Measurements from ENCODE around the gene UNC119B. TPM values are rescaled to one million over a fixed set of nuclear protein-coding genes. Genes with fewer than 3 reads are reported as not detected.

UNC119B gene
- total and polyA plus RNA-seq, 2 experiments from 2014 or later, result 9.9 to 51.3 TPM

DNA sequence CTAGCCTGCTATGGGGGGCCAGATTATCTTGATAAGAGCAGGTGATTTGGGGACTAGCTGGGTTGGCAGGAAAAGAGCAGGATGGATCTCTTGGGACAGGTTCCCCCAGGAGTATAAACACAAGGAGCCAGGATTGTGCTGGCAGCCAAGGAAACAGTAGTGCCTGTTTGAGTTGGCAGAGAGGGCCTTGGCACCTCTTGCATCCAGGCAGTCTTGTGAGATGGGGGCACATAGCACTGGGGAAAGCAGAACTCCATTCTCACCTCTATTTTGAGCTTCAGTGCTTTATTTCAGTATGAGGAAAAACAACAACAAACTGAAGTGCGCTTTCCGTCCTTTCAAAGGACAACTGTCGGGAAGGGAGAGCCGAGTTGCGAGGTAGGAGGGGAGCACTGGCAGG, 9.4 kb upstream of the UNC119B start:
- Mint-ChIP-seq H3K4me1 (no peaks in the 10 kb centered on the region), H3K4me3 (no peak overlapping the region), H3K36me3 (ENCODE audit: low read depth) (peaks cover 63% of the 10 kb centered on the region), H3K27me3 (ENCODE audit: insufficient read depth, low read depth, poor library complexity) (peaks cover 3% of the 10 kb centered on the region), H3K9me3 (no peaks in the 10 kb centered on the region), H3K27ac (peak overlapping the region; percentile 33; the same call in 1 of the 2 replicates)
- Histone ChIP-seq H3K4me2 (no peak overlapping the region), H4K20me1 (replicated peaks; ENCODE audit: insufficient read depth) (peaks cover 28% of the 10 kb centered on the region), H3K79me2 (replicated peaks; ENCODE audit: insufficient read depth) (peaks cover 21% of the 10 kb centered on the region), H3F3A (replicated peaks; ENCODE audit: low read depth) (0 out of 2 replicates have a peak, but pooled peaks cover 5% of the 10 kb centered on the region), H3K4me1 (ENCODE audit: insufficient read depth) (no peaks in the 10 kb centered on the region), H3K36me3 (ENCODE audit: insufficient read depth) (peaks cover 40% of the 10 kb centered on the region), H3K27ac (ENCODE audit: low read depth) (no peak overlapping the region), H2AFZ (no peak overlapping the region), H3K4me3 (no peak overlapping the region), H3K9me2 (ENCODE audit: insufficient read depth) (no peaks in the 10 kb centered on the region), H3K27me3 (ENCODE audit: insufficient read depth) (no peaks in the 10 kb centered on the region)
- no peak for TF ChIP-seq STAT1 (IDR thresholded peaks at IDR 0.05; ENCODE audit: unreplicated experiment)
- TF ChIP-seq EZH2phosphoT487 (IDR thresholded peaks at IDR 0.05; ENCODE audit: unreplicated experiment), result no peak
- TF ChIP-seq, protein P1, sequence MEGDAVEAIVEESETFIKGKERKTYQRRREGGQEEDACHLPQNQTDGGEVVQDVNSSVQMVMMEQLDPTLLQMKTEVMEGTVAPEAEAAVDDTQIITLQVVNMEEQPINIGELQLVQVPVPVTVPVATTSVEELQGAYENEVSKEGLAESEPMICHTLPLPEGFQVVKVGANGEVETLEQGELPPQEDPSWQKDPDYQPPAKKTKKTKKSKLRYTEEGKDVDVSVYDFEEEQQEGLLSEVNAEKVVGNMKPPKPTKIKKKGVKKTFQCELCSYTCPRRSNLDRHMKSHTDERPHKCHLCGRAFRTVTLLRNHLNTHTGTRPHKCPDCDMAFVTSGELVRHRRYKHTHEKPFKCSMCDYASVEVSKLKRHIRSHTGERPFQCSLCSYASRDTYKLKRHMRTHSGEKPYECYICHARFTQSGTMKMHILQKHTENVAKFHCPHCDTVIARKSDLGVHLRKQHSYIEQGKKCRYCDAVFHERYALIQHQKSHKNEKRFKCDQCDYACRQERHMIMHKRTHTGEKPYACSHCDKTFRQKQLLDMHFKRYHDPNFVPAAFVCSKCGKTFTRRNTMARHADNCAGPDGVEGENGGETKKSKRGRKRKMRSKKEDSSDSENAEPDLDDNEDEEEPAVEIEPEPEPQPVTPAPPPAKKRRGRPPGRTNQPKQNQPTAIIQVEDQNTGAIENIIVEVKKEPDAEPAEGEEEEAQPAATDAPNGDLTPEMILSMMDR (conservative IDR thresholded peaks at IDR 0.05; ENCODE audit: low read depth in 2 of 2), result no peak
- TF ChIP-seq, protein P2, sequence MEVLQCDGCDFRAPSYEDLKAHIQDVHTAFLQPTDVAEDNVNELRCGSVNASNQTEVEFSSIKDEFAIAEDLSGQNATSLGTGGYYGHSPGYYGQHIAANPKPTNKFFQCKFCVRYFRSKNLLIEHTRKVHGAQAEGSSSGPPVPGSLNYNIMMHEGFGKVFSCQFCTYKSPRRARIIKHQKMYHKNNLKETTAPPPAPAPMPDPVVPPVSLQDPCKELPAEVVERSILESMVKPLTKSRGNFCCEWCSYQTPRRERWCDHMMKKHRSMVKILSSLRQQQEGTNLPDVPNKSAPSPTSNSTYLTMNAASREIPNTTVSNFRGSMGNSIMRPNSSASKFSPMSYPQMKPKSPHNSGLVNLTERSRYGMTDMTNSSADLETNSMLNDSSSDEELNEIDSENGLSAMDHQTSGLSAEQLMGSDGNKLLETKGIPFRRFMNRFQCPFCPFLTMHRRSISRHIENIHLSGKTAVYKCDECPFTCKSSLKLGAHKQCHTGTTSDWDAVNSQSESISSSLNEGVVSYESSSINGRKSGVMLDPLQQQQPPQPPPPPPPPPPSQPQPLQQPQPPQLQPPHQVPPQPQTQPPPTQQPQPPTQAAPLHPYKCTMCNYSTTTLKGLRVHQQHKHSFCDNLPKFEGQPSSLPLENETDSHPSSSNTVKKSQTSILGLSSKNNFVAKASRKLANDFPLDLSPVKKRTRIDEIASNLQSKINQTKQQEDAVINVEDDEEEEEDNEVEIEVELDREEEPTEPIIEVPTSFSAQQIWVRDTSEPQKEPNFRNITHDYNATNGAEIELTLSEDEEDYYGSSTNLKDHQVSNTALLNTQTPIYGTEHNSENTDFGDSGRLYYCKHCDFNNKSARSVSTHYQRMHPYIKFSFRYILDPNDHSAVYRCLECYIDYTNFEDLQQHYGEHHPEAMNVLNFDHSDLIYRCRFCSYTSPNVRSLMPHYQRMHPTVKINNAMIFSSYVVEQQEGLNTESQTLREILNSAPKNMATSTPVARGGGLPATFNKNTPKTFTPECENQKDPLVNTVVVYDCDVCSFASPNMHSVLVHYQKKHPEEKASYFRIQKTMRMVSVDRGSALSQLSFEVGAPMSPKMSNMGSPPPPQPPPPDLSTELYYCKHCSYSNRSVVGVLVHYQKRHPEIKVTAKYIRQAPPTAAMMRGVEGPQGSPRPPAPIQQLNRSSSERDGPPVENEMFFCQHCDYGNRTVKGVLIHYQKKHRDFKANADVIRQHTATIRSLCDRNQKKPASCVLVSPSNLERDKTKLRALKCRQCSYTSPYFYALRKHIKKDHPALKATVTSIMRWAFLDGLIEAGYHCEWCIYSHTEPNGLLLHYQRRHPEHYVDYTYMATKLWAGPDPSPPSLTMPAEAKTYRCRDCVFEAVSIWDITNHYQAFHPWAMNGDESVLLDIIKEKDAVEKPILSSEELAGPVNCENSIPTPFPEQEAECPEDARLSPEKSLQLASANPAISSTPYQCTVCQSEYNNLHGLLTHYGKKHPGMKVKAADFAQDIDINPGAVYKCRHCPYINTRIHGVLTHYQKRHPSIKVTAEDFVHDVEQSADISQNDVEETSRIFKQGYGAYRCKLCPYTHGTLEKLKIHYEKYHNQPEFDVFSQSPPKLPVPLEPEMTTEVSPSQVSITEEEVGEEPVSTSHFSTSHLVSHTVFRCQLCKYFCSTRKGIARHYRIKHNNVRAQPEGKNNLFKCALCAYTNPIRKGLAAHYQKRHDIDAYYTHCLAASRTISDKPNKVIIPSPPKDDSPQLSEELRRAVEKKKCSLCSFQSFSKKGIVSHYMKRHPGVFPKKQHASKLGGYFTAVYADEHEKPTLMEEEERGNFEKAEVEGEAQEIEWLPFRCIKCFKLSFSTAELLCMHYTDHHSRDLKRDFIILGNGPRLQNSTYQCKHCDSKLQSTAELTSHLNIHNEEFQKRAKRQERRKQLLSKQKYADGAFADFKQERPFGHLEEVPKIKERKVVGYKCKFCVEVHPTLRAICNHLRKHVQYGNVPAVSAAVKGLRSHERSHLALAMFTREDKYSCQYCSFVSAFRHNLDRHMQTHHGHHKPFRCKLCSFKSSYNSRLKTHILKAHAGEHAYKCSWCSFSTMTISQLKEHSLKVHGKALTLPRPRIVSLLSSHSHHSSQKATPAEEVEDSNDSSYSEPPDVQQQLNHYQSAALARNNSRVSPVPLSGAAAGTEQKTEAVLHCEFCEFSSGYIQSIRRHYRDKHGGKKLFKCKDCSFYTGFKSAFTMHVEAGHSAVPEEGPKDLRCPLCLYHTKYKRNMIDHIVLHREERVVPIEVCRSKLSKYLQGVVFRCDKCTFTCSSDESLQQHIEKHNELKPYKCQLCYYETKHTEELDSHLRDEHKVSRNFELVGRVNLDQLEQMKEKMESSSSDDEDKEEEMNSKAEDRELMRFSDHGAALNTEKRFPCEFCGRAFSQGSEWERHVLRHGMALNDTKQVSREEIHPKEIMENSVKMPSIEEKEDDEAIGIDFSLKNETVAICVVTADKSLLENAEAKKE (CRISPR knock-in tag; IDR thresholded peaks at IDR 0.05), result no peak
- TF ChIP-seq, protein P3, sequence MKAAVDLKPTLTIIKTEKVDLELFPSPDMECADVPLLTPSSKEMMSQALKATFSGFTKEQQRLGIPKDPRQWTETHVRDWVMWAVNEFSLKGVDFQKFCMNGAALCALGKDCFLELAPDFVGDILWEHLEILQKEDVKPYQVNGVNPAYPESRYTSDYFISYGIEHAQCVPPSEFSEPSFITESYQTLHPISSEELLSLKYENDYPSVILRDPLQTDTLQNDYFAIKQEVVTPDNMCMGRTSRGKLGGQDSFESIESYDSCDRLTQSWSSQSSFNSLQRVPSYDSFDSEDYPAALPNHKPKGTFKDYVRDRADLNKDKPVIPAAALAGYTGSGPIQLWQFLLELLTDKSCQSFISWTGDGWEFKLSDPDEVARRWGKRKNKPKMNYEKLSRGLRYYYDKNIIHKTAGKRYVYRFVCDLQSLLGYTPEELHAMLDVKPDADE (IDR thresholded peaks at IDR 0.05), result no peak
- TF ChIP-seq ZNF331 (CRISPR knock-in tag; IDR thresholded peaks at IDR 0.05; ENCODE audit: low read depth), result no peak
- no peak for TF ChIP-seq EZH2 (IDR thresholded peaks at IDR 0.05; ENCODE audit: low read depth, unreplicated experiment)
- no peak for TF ChIP-seq JUNB (IDR thresholded peaks at IDR 0.05; ENCODE audit: unreplicated experiment)
- no peak for TF ChIP-seq NANOG (IDR thresholded peaks at IDR 0.05; ENCODE audit: borderline replicate concordance)
- TF ChIP-seq CREB1 (CRISPR knock-in tag; IDR thresholded peaks at IDR 0.05; ENCODE audit: low read depth), result no peak
- no peak for TF ChIP-seq POLR2AphosphoS5 (IDR thresholded peaks at IDR 0.05; ENCODE audit: low read depth)
- TF ChIP-seq ZNF114 (CRISPR knock-in tag; IDR thresholded peaks at IDR 0.05), result no peak
- TF ChIP-seq, protein P4, sequence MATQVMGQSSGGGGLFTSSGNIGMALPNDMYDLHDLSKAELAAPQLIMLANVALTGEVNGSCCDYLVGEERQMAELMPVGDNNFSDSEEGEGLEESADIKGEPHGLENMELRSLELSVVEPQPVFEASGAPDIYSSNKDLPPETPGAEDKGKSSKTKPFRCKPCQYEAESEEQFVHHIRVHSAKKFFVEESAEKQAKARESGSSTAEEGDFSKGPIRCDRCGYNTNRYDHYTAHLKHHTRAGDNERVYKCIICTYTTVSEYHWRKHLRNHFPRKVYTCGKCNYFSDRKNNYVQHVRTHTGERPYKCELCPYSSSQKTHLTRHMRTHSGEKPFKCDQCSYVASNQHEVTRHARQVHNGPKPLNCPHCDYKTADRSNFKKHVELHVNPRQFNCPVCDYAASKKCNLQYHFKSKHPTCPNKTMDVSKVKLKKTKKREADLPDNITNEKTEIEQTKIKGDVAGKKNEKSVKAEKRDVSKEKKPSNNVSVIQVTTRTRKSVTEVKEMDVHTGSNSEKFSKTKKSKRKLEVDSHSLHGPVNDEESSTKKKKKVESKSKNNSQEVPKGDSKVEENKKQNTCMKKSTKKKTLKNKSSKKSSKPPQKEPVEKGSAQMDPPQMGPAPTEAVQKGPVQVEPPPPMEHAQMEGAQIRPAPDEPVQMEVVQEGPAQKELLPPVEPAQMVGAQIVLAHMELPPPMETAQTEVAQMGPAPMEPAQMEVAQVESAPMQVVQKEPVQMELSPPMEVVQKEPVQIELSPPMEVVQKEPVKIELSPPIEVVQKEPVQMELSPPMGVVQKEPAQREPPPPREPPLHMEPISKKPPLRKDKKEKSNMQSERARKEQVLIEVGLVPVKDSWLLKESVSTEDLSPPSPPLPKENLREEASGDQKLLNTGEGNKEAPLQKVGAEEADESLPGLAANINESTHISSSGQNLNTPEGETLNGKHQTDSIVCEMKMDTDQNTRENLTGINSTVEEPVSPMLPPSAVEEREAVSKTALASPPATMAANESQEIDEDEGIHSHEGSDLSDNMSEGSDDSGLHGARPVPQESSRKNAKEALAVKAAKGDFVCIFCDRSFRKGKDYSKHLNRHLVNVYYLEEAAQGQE (IDR thresholded peaks at IDR 0.05; ENCODE audit: unreplicated experiment), result no peak
- DNase-seq (ENCODE audit: low spot score) (no peak), ATAC-seq (no peak)
